HG02973 (cell line): ENCODE data around the gene MUC4.

ENCODE experiments used
- ATAC-seq: cut with Tn5 transposase; IDR thresholded peaks from one replicate; pipeline ENCODE4 v1.9.1; 2021; ENCODE audit warnings: moderate library complexity; ENCODE audit not compliant: unreplicated experiment

Gene MUC4

GRCh38 chr3:195705081-195705991 is 106.4 kb downstream of the MUC4 start:
- no peak for ATAC-seq

- no peak for ATAC-seq
Measured at GRCh38 chr3:195704433-195704999, 107.2 kb downstream of the MUC4 start.

GRCh38 chr3:195703776-195704175 is 108.0 kb downstream of the MUC4 start:
- no peak for ATAC-seq

GRCh38 chr3:195701042-195701915 is 110.5 kb downstream of the MUC4 start:
- no peak for ATAC-seq

GRCh38 chr3:195700319-195700718 is 111.4 kb downstream of the MUC4 start:
- no peak for ATAC-seq

GRCh38 chr3:195699860-195700259 is 111.9 kb downstream of the MUC4 start:
- ATAC-seq = no peak

GRCh38 chr3:195699388-195699771 is 112.3 kb downstream of the MUC4 start:
- no peak for ATAC-seq

- ATAC-seq = no peak
Measured at GRCh38 chr3:195698647-195699387, 112.9 kb downstream of the MUC4 start.

- ATAC-seq = no peak
Measured at GRCh38 chr3:195698325-195698646, 113.4 kb downstream of the MUC4 start.

- ATAC-seq = no peak
Measured at GRCh38 chr3:195697582-195698324, 114.0 kb downstream of the MUC4 start.
